H9 (cell line): Measurements from ENCODE around the gene SH3RF3. TPM values are rescaled to one million over a fixed set of nuclear protein-coding genes. Genes with fewer than 3 reads are reported as not detected.

Source experiments
- DNase-seq: peaks from one replicate; pipeline ENCODE4 v3.0.0-alpha.2; 2017
- H2AFZ ChIP-seq: one replicate; pipeline ENCODE4 v1.6.1; 2013; ENCODE audit warnings: mild to moderate bottlenecking, low read length, control low read depth, moderate library complexity
- H2AK5ac ChIP-seq: 2 replicates; pipeline ENCODE4 v1.6.1; 2013; ENCODE audit warnings: low read length, control low read depth, mixed read lengths; ENCODE audit not compliant: insufficient read length
- H2BK120ac ChIP-seq: one replicate; pipeline ENCODE4 v1.6.1; 2013; ENCODE audit warnings: low read depth, mild to moderate bottlenecking, low read length, control low read depth, inconsistent platforms; ENCODE audit not compliant: poor library complexity, severe bottlenecking
- H2BK12ac ChIP-seq: 2 replicates; pipeline ENCODE4 v1.6.1; 2013; ENCODE audit warnings: low read length, control low read depth, mixed read lengths, low read depth; ENCODE audit not compliant: insufficient read length
- H2BK15ac ChIP-seq: 2 replicates; pipeline ENCODE4 v1.6.1; 2013; ENCODE audit warnings: low read depth, low read length, control low read depth
- H2BK20ac ChIP-seq: one replicate; pipeline ENCODE4 v1.6.1; 2013; ENCODE audit warnings: low read depth, mild to moderate bottlenecking, low read length, control low read depth, inconsistent platforms; ENCODE audit not compliant: poor library complexity, severe bottlenecking
- H2BK5ac ChIP-seq: 2 replicates; pipeline ENCODE4 v1.6.1; 2013; ENCODE audit warnings: low read length, control low read depth, mixed read lengths; ENCODE audit not compliant: insufficient read length
- H3K14ac ChIP-seq: 2 replicates; pipeline ENCODE4 v1.6.1; 2013; ENCODE audit warnings: low read length, control low read depth; ENCODE audit not compliant: insufficient read depth
- H3K18ac ChIP-seq: 2 replicates; pipeline ENCODE4 v1.6.1; 2013; ENCODE audit warnings: low read depth, mild to moderate bottlenecking, mixed read lengths, low read length, control low read depth; ENCODE audit not compliant: insufficient read length
- H3K23ac ChIP-seq: 2 replicates; pipeline ENCODE4 v1.6.1; 2013; ENCODE audit warnings: low read length, control low read depth, mixed read lengths, low read depth; ENCODE audit not compliant: insufficient read length
- H3K23me2 ChIP-seq: 2 replicates; pipeline ENCODE4 v1.6.1; 2013; ENCODE audit warnings: low read depth, mild to moderate bottlenecking, mixed read lengths, low read length, control low read depth; ENCODE audit not compliant: insufficient read length, poor library complexity, severe bottlenecking
- H3K27ac ChIP-seq: 2 replicates; pipeline ENCODE4 v1.5.1; 2013; ENCODE audit warnings: low read length, control low read depth, mixed read lengths, low read depth; ENCODE audit not compliant: insufficient read length
- H3K27me3 ChIP-seq: 2 replicates; pipeline ENCODE4 v1.6.1; 2013; ENCODE audit warnings: low read length, control low read depth, inconsistent platforms; ENCODE audit not compliant: insufficient read depth
- H3K4ac ChIP-seq: 2 replicates; pipeline ENCODE4 v1.6.1; 2013; ENCODE audit warnings: low read depth, mild to moderate bottlenecking, control low read depth, inconsistent platforms, low read length, moderate library complexity
- H3K4me1 ChIP-seq: 2 replicates; pipeline ENCODE4 v1.6.1; 2013; ENCODE audit warnings: low read length, control low read depth, inconsistent platforms; ENCODE audit not compliant: insufficient read depth
- H3K4me2 ChIP-seq: 2 replicates; pipeline ENCODE4 v1.6.1; 2013; ENCODE audit warnings: low read length, control low read depth, mixed read lengths; ENCODE audit not compliant: insufficient read length, insufficient read depth
- H3K56ac ChIP-seq: 2 replicates; pipeline ENCODE4 v1.6.1; 2013; ENCODE audit warnings: low read depth, mild to moderate bottlenecking, mixed read lengths, low read length, control low read depth; ENCODE audit not compliant: insufficient read length
- H3K79me1 ChIP-seq: 2 replicates; pipeline ENCODE4 v1.6.1; 2013; ENCODE audit warnings: low read depth, mild to moderate bottlenecking, moderate library complexity, low read length, control low read depth, inconsistent platforms; ENCODE audit not compliant: insufficient read depth, poor library complexity, severe bottlenecking
- H3K79me2 ChIP-seq: 2 replicates; pipeline ENCODE4 v1.6.1; 2013; ENCODE audit warnings: low read length, control low read depth, inconsistent platforms; ENCODE audit not compliant: insufficient read depth
- H3K9ac ChIP-seq: 2 replicates; pipeline ENCODE4 v1.6.1; 2013; ENCODE audit warnings: low read length, control low read depth, mixed read lengths; ENCODE audit not compliant: insufficient read length; ENCODE audit errors: extremely low read depth
- H3K9me3 ChIP-seq: one replicate; pipeline ENCODE4 v1.6.1; 2013; ENCODE audit warnings: low read depth, low read length, inconsistent platforms; ENCODE audit not compliant: control insufficient read depth
- H3T11ph ChIP-seq: one replicate; pipeline ENCODE4 v1.6.1; 2013; ENCODE audit warnings: mild to moderate bottlenecking, low read length, control low read depth, inconsistent platforms
- H4K20me1 ChIP-seq: one replicate; pipeline ENCODE4 v1.6.1; 2013; ENCODE audit not compliant: control insufficient read depth, insufficient read length, insufficient read depth
- H4K5ac ChIP-seq: 2 replicates; pipeline ENCODE4 v1.6.1; 2013; ENCODE audit warnings: low read depth, mild to moderate bottlenecking, mixed read lengths, low read length, control low read depth; ENCODE audit not compliant: insufficient read length
- H4K8ac ChIP-seq: replicated peaks from 2 replicates; pipeline ENCODE4 v1.6.1; 2013; ENCODE audit warnings: low read length, control low read depth, mixed read lengths, low read depth; ENCODE audit not compliant: insufficient read length
- H4K91ac ChIP-seq: 2 replicates; pipeline ENCODE4 v1.6.1; 2013; ENCODE audit warnings: low read depth, mild to moderate bottlenecking, moderate library complexity, mixed read lengths, low read length, control low read depth; ENCODE audit not compliant: insufficient read length
- H3K27ac Mint-ChIP-seq, 3 experiments: 2 replicates in 2 of 3; 3 replicates in 1 of 3; pipeline ENCODE4 v1.8.0; 2020 to 2021; ENCODE audit warnings: mixed read lengths in 3 of 3, mild to moderate bottlenecking in 1 of 3, moderate library complexity in 1 of 3
- H3K27me3 Mint-ChIP-seq: 2 replicates; pipeline ENCODE4 v1.8.0; 2021; ENCODE audit warnings: low read depth, mild to moderate bottlenecking, moderate library complexity, mixed read lengths
- H3K36me3 Mint-ChIP-seq, 3 experiments: 2 replicates in 2 of 3; 3 replicates in 1 of 3; pipeline ENCODE4 v1.8.0; 2020 to 2021; ENCODE audit warnings: low read depth in 3 of 3, mixed read lengths in 3 of 3; ENCODE audit not compliant: insufficient read depth in 1 of 3
- H3K4me1 Mint-ChIP-seq, 2 experiments: 2 replicates each; pipeline ENCODE4 v1.8.0; 2020; ENCODE audit warnings: mixed read lengths in 2 of 2
- H3K4me3 Mint-ChIP-seq, 2 experiments: 2 replicates in 1 of 2; 3 replicates in 1 of 2; pipeline ENCODE4 v1.8.0; 2020 to 2021; ENCODE audit warnings: mild to moderate bottlenecking in 2 of 2, mixed read lengths in 2 of 2, moderate library complexity in 1 of 2
- H3K9me3 Mint-ChIP-seq, 2 experiments: 2 replicates in 1 of 2; 3 replicates in 1 of 2; pipeline ENCODE4 v1.8.0; 2020; ENCODE audit warnings: mild to moderate bottlenecking in 2 of 2, mixed read lengths in 2 of 2, moderate library complexity in 1 of 2
- CTCF ChIP-seq: fragments of 200-600 bp; sonication (generic); conservative IDR thresholded peaks from 3 replicates; pipeline ENCODE4 v1.8.0; 2021; ENCODE audit warnings: antibody characterized with exemption, mild to moderate bottlenecking
- WGBS: extraction: QIAGEN DNeasy Blood & Tissue Kit; methylation state at CpG from one replicate; pipeline ENCODE4 v1.1.7; 2013; ENCODE audit warnings: missing lambda C conversion rate, low lambda C conversion rate, mixed read lengths; ENCODE audit not compliant: insufficient read length; ENCODE audit errors: extremely low coverage; 5-methylcytosine and 5-hydroxymethylcytosine counted together
- total RNA-seq: library from RNA; stranded (reverse); gene quantifications from 2 replicates; pipeline ENCODE4 v1.2.1, GENCODE V29; 2021

The SH3RF3 gene
- total RNA-seq, 1 experiment from 2014 or later: 0.46 TPM

- no peak overlapping the region for H3K14ac ChIP-seq
- TF ChIP-seq CTCF: no peak
- no peaks in the 10 kb centered on the region for H3K79me2 ChIP-seq
- no peak overlapping the region for H3K9ac ChIP-seq
- no peaks in the 10 kb centered on the region for H3K9me3 ChIP-seq
- H3K23ac ChIP-seq: no peak overlapping the region
- H3K18ac ChIP-seq: no peak overlapping the region
- Mint-ChIP-seq H3K27me3 (peaks cover 2% of the 10 kb centered on the region), H3K4me3 (no peak overlapping the region), H3K27ac (no peak overlapping the region), H3K36me3 (peaks cover 4 to 14% (median 5%) of the 10 kb centered on the region in 3 experiments; a peak in 6 of 7 replicates), H3K9me3 (peaks cover 16 to 17% of the 10 kb centered on the region in 2 experiments), H3K4me1 (peaks cover 6 to 10% of the 10 kb centered on the region in 2 experiments; a peak in 3 of 4 replicates)
- no peak overlapping the region for H2AFZ ChIP-seq
- no peaks in the 10 kb centered on the region for H4K20me1 ChIP-seq
- no peak overlapping the region for H2AK5ac ChIP-seq
- H2BK120ac ChIP-seq: no peak overlapping the region
- no peak overlapping the region for H2BK12ac ChIP-seq
- H2BK20ac ChIP-seq: no peak overlapping the region
- H2BK15ac ChIP-seq: no peak overlapping the region
- no peaks in the 10 kb centered on the region for H3K27me3 ChIP-seq
- no peak overlapping the region for H3T11ph ChIP-seq
- H2BK5ac ChIP-seq: no peak overlapping the region
- no peaks in the 10 kb centered on the region for H3K4me1 ChIP-seq
- no peak overlapping the region for H4K5ac ChIP-seq
- DNase-seq: no peak
- no peak overlapping the region for H3K27ac ChIP-seq
- H4K8ac ChIP-seq: no peak overlapping the region
- no peaks in the 10 kb centered on the region for H3K79me1 ChIP-seq
- no peaks in the 10 kb centered on the region for H3K23me2 ChIP-seq
- H4K91ac ChIP-seq: no peak overlapping the region
- H3K56ac ChIP-seq: no peak overlapping the region
- no peak overlapping the region for H3K4me2 ChIP-seq
- H3K4ac ChIP-seq: no peak overlapping the region
- no CpG with 5 or more reads among the region's 15 CpGs for WGBS
Observed at GRCh38 chr2:109437325-109438090, 308.5 kb downstream of the SH3RF3 start.
